GM12878 (cell line): ENCODE results near the gene CEACAM21. TPM values are rescaled to one million over a fixed set of nuclear protein-coding genes. Genes with fewer than 3 reads are reported as not detected.

ENCODE experiments used
- BMI1 ChIP-seq: fragments of 450-650 bp; IDR thresholded peaks from 2 replicates; pipeline ENCODE4 v1.6.1; 2016; ENCODE audit warnings: mild to moderate bottlenecking, moderate library complexity, borderline replicate concordance
- CBFB ChIP-seq: IDR thresholded peaks from 2 replicates; pipeline ENCODE4 v1.6.1; 2016; ENCODE audit warnings: antibody characterized with exemption, low read depth
- CREM ChIP-seq: IDR thresholded peaks from 2 replicates; pipeline ENCODE4 v1.6.1; 2014; ENCODE audit warnings: antibody characterized with exemption, low read depth
- IKZF1 ChIP-seq: fragments of 450-650 bp; conservative IDR thresholded peaks from 2 replicates; pipeline ENCODE4 v1.6.1; 2017; ENCODE audit warnings: antibody characterized with exemption, mild to moderate bottlenecking
- KAT2A ChIP-seq: conservative IDR thresholded peaks from 2 replicates; pipeline ENCODE4 v1.6.1; 2011; ENCODE audit warnings: low read depth, low read length; ENCODE audit not compliant: control insufficient read depth
- POLR2AphosphoS2 ChIP-seq: IDR thresholded peaks from 2 replicates; pipeline ENCODE4 v1.6.1; 2011; ENCODE audit warnings: low read depth, mild to moderate bottlenecking, low read length, improper control_type of control experiment, moderate library complexity
- RAD21 ChIP-seq: IDR thresholded peaks from 2 replicates; pipeline ENCODE4 v1.6.1; 2011; ENCODE audit warnings: mild to moderate bottlenecking, low read depth, low read length, moderate library complexity; ENCODE audit not compliant: insufficient read depth
- SREBF2 ChIP-seq: IDR thresholded peaks from 2 replicates; pipeline ENCODE4 v1.6.1; 2012; ENCODE audit warnings: mild to moderate bottlenecking, low read length
- TAF1 ChIP-seq: IDR thresholded peaks from 2 replicates; pipeline ENCODE4 v1.6.1; 2011; ENCODE audit warnings: mild to moderate bottlenecking, low read depth, low read length, borderline replicate concordance
- ZNF687 ChIP-seq: fragments of 450-650 bp; IDR thresholded peaks from 2 replicates; pipeline ENCODE4 v1.6.1; 2017; ENCODE audit warnings: mild to moderate bottlenecking, moderate library complexity
- polyA plus RNA-seq, 11 experiments: library from polyadenylated mRNA; depleted of rRNA in 4 of 11; unstranded in 6 of 11; stranded (reverse) in 5 of 11; fragments of >200 nt; fragmentation: Nextera tagmentation in 4 of 11; fragmentation: Illumina TruSeq in 1 of 11; extraction: Ambion mirVana in 4 of 11; extraction: Trizol in 1 of 11; gene quantifications; 1 replicate in 1 of 11; 2 replicates in 10 of 11; pipeline versions ENCODE4 v1.2.1 to v1.2.3, GENCODE V29; 2011 to 2016; ENCODE audit warnings: inconsistent platforms in 2 of 11, missing spikeins in 2 of 11, low read depth in 1 of 11
- total RNA-seq, 4 experiments: library from RNA; depleted of rRNA in 3 of 4; stranded (reverse); fragments of >200 nt in 3 of 4; fragmentation: Illumina TruSeq in 1 of 4; extraction: Trizol in 1 of 4; gene quantifications; 2 replicates each; pipeline versions ENCODE4 v1.2.1 to v1.2.3, GENCODE V29; 2013 to 2021

Gene CEACAM21
- total and polyA plus RNA-seq, 10 of the 15 experiments (the other 5 are each of a cell fraction or from before 2014, with no cell fraction given), result 0.87 to 13.6 (median 8.1) TPM

DNA sequence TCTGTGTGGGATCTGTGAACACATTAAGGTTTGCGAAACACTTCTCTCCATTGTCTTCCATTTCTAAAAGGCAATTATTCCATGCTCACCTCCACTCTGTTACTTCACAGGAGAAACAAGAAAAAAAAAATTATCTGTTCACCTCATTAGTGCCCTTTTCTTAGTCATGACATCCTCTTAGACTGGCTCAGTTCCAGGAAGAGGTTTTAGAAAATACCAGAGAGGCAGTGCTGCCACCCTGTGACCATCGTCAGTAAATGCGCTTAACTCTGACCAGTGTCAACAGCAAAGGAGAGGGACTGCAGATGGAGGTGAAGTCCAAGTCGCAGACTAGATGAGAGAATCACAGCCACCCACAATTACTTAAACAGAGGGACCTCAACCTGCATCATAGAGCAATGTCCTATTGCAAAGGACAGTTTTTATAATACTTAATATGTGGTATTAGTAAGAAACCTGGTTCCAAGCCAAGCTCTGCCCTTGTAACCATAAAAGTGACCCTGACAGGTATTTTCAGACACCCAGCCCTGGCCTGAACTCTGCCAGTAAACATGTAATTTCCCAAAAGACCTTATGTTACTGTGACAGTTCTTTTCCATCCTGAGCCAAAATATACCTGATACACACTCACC, 19.4 kb downstream of the CEACAM21 start (continued):
- TF ChIP-seq CBFB (no peak), TAF1 (no peak), POLR2AphosphoS2 (no peak), RAD21 (peak; percentile 82), KAT2A (no peak), CREM (0 out of 2 replicates have a peak, but pooled peaks have one; percentile 32), ZNF687 (no peak), SREBF2 (no peak), BMI1 (no peak), IKZF1 (no peak)
